CD14-positive monocyte (primary cell): ENCODE results near the gene PHAF1. TPM values are rescaled to one million over a fixed set of nuclear protein-coding genes. Genes with fewer than 3 reads are reported as not detected.

Source experiments
- DNase-seq, 3 donors: peaks; one replicate each; pipeline ENCODE4 v3.0.0-alpha.2; 2011 to 2022
- H2AFZ ChIP-seq: 2 replicates; pipeline ENCODE4 v1.6.0; 2012; ENCODE audit warnings: mild to moderate bottlenecking, low read depth, low read length, inconsistent platforms; ENCODE audit not compliant: insufficient read depth, poor library complexity, severe bottlenecking
- H3K27ac ChIP-seq, 2 donors: 1 replicate in 1 of 2; 2 replicates in 1 of 2; pipeline ENCODE4 v1.5.1; 2012 to 2013; ENCODE audit warnings: low read length in 2 of 2, control low read depth in 1 of 2, inconsistent platforms in 1 of 2, low read depth in 1 of 2, mild to moderate bottlenecking in 1 of 2
- H3K27me3 ChIP-seq, 2 donors: one replicate each; pipeline versions ENCODE4 v1.6.0 to v1.6.1; 2011 to 2013; ENCODE audit warnings: low read length in 2 of 2; ENCODE audit not compliant: control insufficient read depth in 2 of 2, insufficient read depth in 2 of 2
- H3K36me3 ChIP-seq, 2 donors: replicated peaks in 1 of 2; 1 replicate in 1 of 2; 2 replicates in 1 of 2; pipeline versions ENCODE4 v1.5.1 to v1.6.1; 2012 to 2013; ENCODE audit warnings: low read length in 2 of 2, control low read depth in 1 of 2, inconsistent platforms in 1 of 2, mild to moderate bottlenecking in 1 of 2; ENCODE audit not compliant: insufficient read depth in 2 of 2, control insufficient read depth in 1 of 2
- H3K4me1 ChIP-seq, 2 donors: 1 replicate in 1 of 2; 2 replicates in 1 of 2; pipeline versions ENCODE4 v1.5.1 to v1.6.1; 2012 to 2013; ENCODE audit warnings: low read length in 2 of 2, control low read depth in 1 of 2, inconsistent platforms in 1 of 2, mild to moderate bottlenecking in 1 of 2, moderate library complexity in 1 of 2; ENCODE audit not compliant: insufficient read depth in 2 of 2, control insufficient read depth in 1 of 2
- H3K4me2 ChIP-seq: replicated peaks from 2 replicates; pipeline ENCODE3; 2012; ENCODE audit warnings: low read length, moderate library complexity, mild to moderate bottlenecking; ENCODE audit not compliant: poor library complexity, severe bottlenecking; ENCODE audit errors: extremely low read depth
- H3K4me3 ChIP-seq, 3 experiments: fragments of 200-600 bp in 1 of 3; sonication (generic) in 1 of 3; replicated peaks in 1 of 3; 1 replicate in 2 of 3; 2 replicates in 1 of 3; pipeline ENCODE4 v1.5.1; 2011 to 2013; ENCODE audit warnings: low read length in 3 of 3, mild to moderate bottlenecking in 3 of 3, control low read depth in 2 of 3, low read depth in 2 of 3, inconsistent platforms in 1 of 3, moderate library complexity in 1 of 3
- H3K79me2 ChIP-seq: 2 replicates; pipeline ENCODE4 v1.6.0; 2012; ENCODE audit warnings: mild to moderate bottlenecking, control low read depth, inconsistent platforms, low read length, moderate library complexity; ENCODE audit not compliant: insufficient read depth
- H3K9ac ChIP-seq: 2 replicates; pipeline ENCODE4 v1.6.0; 2017; ENCODE audit warnings: low read length, mild to moderate bottlenecking; ENCODE audit not compliant: insufficient read depth, poor library complexity, severe bottlenecking
- H3K9me3 ChIP-seq, 2 donors: replicated peaks in 1 of 2; 1 replicate in 1 of 2; 2 replicates in 1 of 2; pipeline versions ENCODE4 v1.5.1 to v1.6.1; 2012 to 2013; ENCODE audit warnings: low read length in 2 of 2, control low read depth in 1 of 2; ENCODE audit not compliant: control insufficient read depth in 1 of 2, insufficient read depth in 1 of 2
- H4K20me1 ChIP-seq: 2 replicates; pipeline ENCODE4 v1.6.0; 2012; ENCODE audit warnings: mild to moderate bottlenecking, low read length, control low read depth, moderate library complexity; ENCODE audit not compliant: insufficient read depth
- H3K27ac Mint-ChIP-seq, 7 donors: one replicate each; pipeline ENCODE4 v1.8.0; 2020; ENCODE audit warnings: mild to moderate bottlenecking in 7 of 7, mixed read lengths in 7 of 7, moderate library complexity in 6 of 7, inconsistent platforms in 2 of 7
- H3K27me3 Mint-ChIP-seq, 3 donors: one replicate each; pipeline ENCODE4 v1.8.0; 2021 to 2022; ENCODE audit warnings: low read depth in 3 of 3, mild to moderate bottlenecking in 3 of 3, mixed read lengths in 3 of 3, moderate library complexity in 3 of 3, inconsistent platforms in 1 of 3
- H3K36me3 Mint-ChIP-seq, 2 donors: one replicate each; pipeline ENCODE4 v1.8.0; 2020; ENCODE audit warnings: mixed read lengths in 2 of 2, inconsistent platforms in 1 of 2, mild to moderate bottlenecking in 1 of 2
- H3K4me1 Mint-ChIP-seq: one replicate; pipeline ENCODE4 v1.8.0; 2020; ENCODE audit warnings: mild to moderate bottlenecking, mixed read lengths
- H3K4me3 Mint-ChIP-seq, 2 donors: one replicate each; pipeline ENCODE4 v1.8.0; 2020; ENCODE audit warnings: mild to moderate bottlenecking in 2 of 2, mixed read lengths in 2 of 2, moderate library complexity in 1 of 2
- H3K9me3 Mint-ChIP-seq, 7 donors: one replicate each; pipeline ENCODE4 v1.8.0; 2020 to 2022; ENCODE audit warnings: mixed read lengths in 7 of 7, mild to moderate bottlenecking in 6 of 7, moderate library complexity in 6 of 7, inconsistent platforms in 2 of 7
- WGBS: methylation state at CpG from one replicate; pipeline ENCODE4 v1.1.5; 2013; ENCODE audit warnings: missing lambda C conversion rate; ENCODE audit not compliant: insufficient coverage; 5-methylcytosine and 5-hydroxymethylcytosine counted together
- intact Hi-C, 2 donors: fragments of 100-400 bp; cut with micrococcal nuclease; formaldehyde crosslinking; loops; one replicate each; pipeline versions ENCODE4 v1.15.0 to v1.15.1; 2023
- polyA plus RNA-seq, 3 donors: library from polyadenylated mRNA; depleted of rRNA in 1 of 3; unstranded in 2 of 3; stranded (reverse) in 1 of 3; fragments of 300-500 nt in 2 of 3; fragments of >200 nt in 1 of 3; fragmentation: Illumina TruSeq in 2 of 3; gene quantifications; 1 replicate in 2 of 3; 2 replicates in 1 of 3; pipeline ENCODE4 v1.2.3, GENCODE V29; 2012 to 2021
- TF ChIP-seq, protein P1 (sequence below): fragments of 200-600 bp; IDR thresholded peaks from one replicate; pipeline ENCODE4 v1.8.0; 2022; ENCODE audit warnings: antibody characterized with exemption, mild to moderate bottlenecking

Gene PHAF1
- polyA plus RNA-seq, 3 donors, result 18.8 to 68.2 (median 26.5) TPM

GRCh38 chr16:67154578-67155294 is 45.0 kb downstream of the PHAF1 start:
- TF ChIP-seq, protein P1, sequence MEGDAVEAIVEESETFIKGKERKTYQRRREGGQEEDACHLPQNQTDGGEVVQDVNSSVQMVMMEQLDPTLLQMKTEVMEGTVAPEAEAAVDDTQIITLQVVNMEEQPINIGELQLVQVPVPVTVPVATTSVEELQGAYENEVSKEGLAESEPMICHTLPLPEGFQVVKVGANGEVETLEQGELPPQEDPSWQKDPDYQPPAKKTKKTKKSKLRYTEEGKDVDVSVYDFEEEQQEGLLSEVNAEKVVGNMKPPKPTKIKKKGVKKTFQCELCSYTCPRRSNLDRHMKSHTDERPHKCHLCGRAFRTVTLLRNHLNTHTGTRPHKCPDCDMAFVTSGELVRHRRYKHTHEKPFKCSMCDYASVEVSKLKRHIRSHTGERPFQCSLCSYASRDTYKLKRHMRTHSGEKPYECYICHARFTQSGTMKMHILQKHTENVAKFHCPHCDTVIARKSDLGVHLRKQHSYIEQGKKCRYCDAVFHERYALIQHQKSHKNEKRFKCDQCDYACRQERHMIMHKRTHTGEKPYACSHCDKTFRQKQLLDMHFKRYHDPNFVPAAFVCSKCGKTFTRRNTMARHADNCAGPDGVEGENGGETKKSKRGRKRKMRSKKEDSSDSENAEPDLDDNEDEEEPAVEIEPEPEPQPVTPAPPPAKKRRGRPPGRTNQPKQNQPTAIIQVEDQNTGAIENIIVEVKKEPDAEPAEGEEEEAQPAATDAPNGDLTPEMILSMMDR, result no peak
- H3K27ac ChIP-seq, result no peak overlapping the region
- peaks cover 6% of the 10 kb centered on the region in 2 donors for H3K36me3 Mint-ChIP-seq
- peak overlapping the region; percentile 66 to 85 for H3K4me3 Mint-ChIP-seq
- no peak overlapping the region for H2AFZ ChIP-seq
- no peak overlapping the region for H3K27ac Mint-ChIP-seq
- H3K9ac ChIP-seq, result no peak overlapping the region
- no peaks in the 10 kb centered on the region for H3K36me3 ChIP-seq
- H3K4me3 ChIP-seq, result no peak overlapping the region
- peaks cover under 1 to 8% of the 10 kb centered on the region in 2 donors for H3K9me3 ChIP-seq
- peaks cover 0 to 7% (median 1%) of the 10 kb centered on the region in 7 donors for H3K9me3 Mint-ChIP-seq
- H3K27me3 ChIP-seq, result peaks cover 13 to 54% of the 10 kb centered on the region in 2 donors
- peak overlapping the region; percentile 67 for H3K4me2 ChIP-seq
- DNase-seq, result no peak
- peaks cover 82% of the 10 kb centered on the region for H4K20me1 ChIP-seq
- H3K27me3 Mint-ChIP-seq, result peaks cover 53 to 71% (median 54%) of the 10 kb centered on the region in 3 donors
- intact Hi-C loops, result loop anchor here (2.0 to 5.0 kb wide), 3 partner anchors 137 to 197 kb away; no protein-coding TSS in a partner anchor
- peaks cover 46% of the 10 kb centered on the region for H3K4me1 Mint-ChIP-seq
- 47% methylated on average over 48 of the region's 61 CpGs for WGBS
- peaks cover 31 to 45% of the 10 kb centered on the region in 2 donors for H3K4me1 ChIP-seq
- no peaks in the 10 kb centered on the region for H3K79me2 ChIP-seq

DNA sequence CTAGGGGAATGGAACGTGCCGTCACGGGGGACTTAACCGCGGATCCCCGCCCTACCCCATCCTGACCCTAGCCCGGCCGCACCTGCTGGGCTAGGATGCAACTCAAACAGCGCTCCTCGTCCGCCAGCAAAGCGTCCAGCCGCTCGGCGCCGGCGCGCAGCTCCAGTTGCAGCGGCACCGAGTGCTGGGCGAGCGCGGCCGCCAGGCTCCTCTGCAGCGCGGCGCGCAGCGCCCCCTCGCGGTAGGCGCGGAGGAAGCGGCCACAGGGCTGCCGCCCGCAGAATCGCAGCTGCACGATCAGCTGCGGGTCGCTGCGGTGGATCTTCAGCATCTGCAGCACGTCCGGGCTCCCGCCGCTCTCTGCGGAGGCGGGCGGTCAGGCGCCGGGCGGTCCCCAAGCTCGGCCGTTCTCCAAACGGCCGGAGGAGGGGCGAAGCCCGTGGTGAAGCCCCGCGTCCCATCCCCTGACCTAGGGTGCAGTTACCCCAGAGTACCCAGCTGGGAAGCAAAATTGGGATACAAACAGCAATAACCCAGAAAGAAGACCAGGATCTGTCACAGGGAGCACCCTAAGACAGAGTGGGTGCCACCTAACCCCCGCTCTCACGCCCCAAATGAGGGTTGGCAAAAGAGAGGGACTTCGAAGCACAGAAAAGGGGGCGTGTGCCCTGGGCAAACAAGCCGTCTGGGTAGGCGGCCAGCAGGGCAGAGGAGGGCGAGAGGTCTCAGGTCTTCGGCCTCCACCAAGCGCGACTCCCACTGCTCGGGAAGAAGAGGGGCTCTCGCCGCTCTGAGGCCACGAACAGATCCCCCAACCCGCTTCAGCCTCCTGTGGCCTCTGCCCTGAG is 45.8 kb downstream of the PHAF1 start:
- intact Hi-C loops, result loop anchor here (2.0 to 5.0 kb wide), 3 partner anchors 138 to 198 kb away; no protein-coding TSS in a partner anchor
- Histone ChIP-seq H3K27ac (no peak overlapping the region), H3K4me1 (peaks cover 34 to 45% of the 10 kb centered on the region in 2 donors), H3K9me3 (peaks cover 0 to 5% of the 10 kb centered on the region in 2 donors), H4K20me1 (peaks cover 80% of the 10 kb centered on the region), H3K9ac (no peak overlapping the region), H3K4me2 (peak overlapping the region; percentile 67), H3K36me3 (no peaks in the 10 kb centered on the region), H2AFZ (no peak overlapping the region), H3K4me3 (no peak overlapping the region), H3K79me2 (no peaks in the 10 kb centered on the region), H3K27me3 (peaks cover 10 to 49% of the 10 kb centered on the region in 2 donors)
- H3K9me3 Mint-ChIP-seq, result peaks cover 0 to 7% (median 0%) of the 10 kb centered on the region in 7 donors
- peaks cover 47% of the 10 kb centered on the region for H3K4me1 Mint-ChIP-seq
- peak overlapping the region; percentile 66 to 85 for H3K4me3 Mint-ChIP-seq
- peak; percentile 65 to 75 (median 66) for DNase-seq
- peaks cover 52 to 65% (median 53%) of the 10 kb centered on the region in 3 donors for H3K27me3 Mint-ChIP-seq
- H3K36me3 Mint-ChIP-seq, result peaks cover 6% of the 10 kb centered on the region in 2 donors
- no peak overlapping the region for H3K27ac Mint-ChIP-seq
- TF ChIP-seq, protein P1, result peak; percentile 97
- WGBS, result 18% methylated on average over 74 of the region's 74 CpGs
